Lung (tissue), 12 donors: ENCODE results near the gene NLGN3. TPM values are rescaled to one million over a fixed set of nuclear protein-coding genes. Genes with fewer than 3 reads are reported as not detected.
A peak's percentile ranks its signal among the peaks of the same experiment; 100 is the strongest.

Source experiments
- ATAC-seq: fragments of 200-7000 bp; cut with Tn5 transposase; one replicate; pipeline ENCODE4 v1.9.1; 2020; ENCODE audit warnings: moderate number of reproducible peaks; ENCODE audit not compliant: insufficient read depth, low FRiP score
- DNase-seq, 3 donors: peaks; one replicate each; pipeline ENCODE4 v3.0.0-alpha.2; 2013 to 2017
- H3K27ac ChIP-seq, 2 donors: one replicate each; pipeline ENCODE4 v1.5.1; 2013; ENCODE audit warnings: mild to moderate bottlenecking in 2 of 2, moderate library complexity in 2 of 2, control low read depth in 1 of 2, inconsistent platforms in 1 of 2, low read depth in 1 of 2, low read length in 1 of 2
- H3K27me3 ChIP-seq, 3 donors: one replicate each; pipeline ENCODE4 v1.5.1; 2013; ENCODE audit warnings: low read length in 2 of 3; ENCODE audit not compliant: control insufficient read depth in 3 of 3, insufficient read depth in 3 of 3
- H3K36me3 ChIP-seq, 4 donors: one replicate each; pipeline ENCODE4 v1.5.1; 2013; ENCODE audit warnings: low read length in 4 of 4, mild to moderate bottlenecking in 1 of 4, moderate library complexity in 1 of 4; ENCODE audit not compliant: control insufficient read depth in 4 of 4, insufficient read depth in 4 of 4
- H3K4me1 ChIP-seq, 5 donors: one replicate each; pipeline ENCODE4 v1.5.1; 2013; ENCODE audit warnings: low read length in 5 of 5, mild to moderate bottlenecking in 2 of 5, moderate library complexity in 1 of 5; ENCODE audit not compliant: control insufficient read depth in 5 of 5, insufficient read depth in 5 of 5
- H3K4me3 ChIP-seq: one replicate; pipeline ENCODE4 v1.5.1; 2013; ENCODE audit warnings: mild to moderate bottlenecking, control low read depth, moderate library complexity
- H3K9ac ChIP-seq, 2 donors: one replicate each; pipeline ENCODE4 v1.5.1; 2013; ENCODE audit warnings: low read length in 2 of 2, control low read depth in 1 of 2; ENCODE audit not compliant: insufficient read depth in 1 of 2
- H3K9me3 ChIP-seq, 4 donors: one replicate each; pipeline ENCODE4 v1.5.1; 2013; ENCODE audit warnings: low read length in 3 of 4, mild to moderate bottlenecking in 1 of 4, moderate library complexity in 1 of 4; ENCODE audit not compliant: control insufficient read depth in 4 of 4, insufficient read depth in 3 of 4
- CTCF ChIP-seq: IDR thresholded peaks from 2 replicates; pipeline ENCODE4 v1.5.1; 2012; ENCODE audit warnings: mild to moderate bottlenecking; ENCODE audit errors: control extremely low read depth, extremely low read depth
- WGBS, 2 donors: extraction: QIAGEN DNeasy Blood & Tissue Kit; methylation state at CpG; one replicate each; pipeline ENCODE4 v1.1.7; 2013; 5-methylcytosine and 5-hydroxymethylcytosine counted together
- polyA plus RNA-seq, 2 donors: library from polyadenylated mRNA; stranded (reverse); fragments of 200-250 nt; gene quantifications; one replicate each; pipeline ENCODE4 v1.2.1, GENCODE V29; 2013
- total RNA-seq, 2 donors: library from RNA; depleted of rRNA in 1 of 2; stranded (reverse); fragments of >200 nt in 1 of 2; gene quantifications; one replicate each; pipeline ENCODE4 v1.2.1, GENCODE V29; 2014 to 2021
- donor health status: control.
- donor health status: control.
- donor health status: Bipolar disorder and iron deficiency.
- donor health status: healthy.
- donor health status: DM: yes; HTN: yes; CAD: no.

The NLGN3 gene
- total and polyA plus RNA-seq, 4 donors, result 0.20 to 1.5 (median 0.78) TPM

DNA sequence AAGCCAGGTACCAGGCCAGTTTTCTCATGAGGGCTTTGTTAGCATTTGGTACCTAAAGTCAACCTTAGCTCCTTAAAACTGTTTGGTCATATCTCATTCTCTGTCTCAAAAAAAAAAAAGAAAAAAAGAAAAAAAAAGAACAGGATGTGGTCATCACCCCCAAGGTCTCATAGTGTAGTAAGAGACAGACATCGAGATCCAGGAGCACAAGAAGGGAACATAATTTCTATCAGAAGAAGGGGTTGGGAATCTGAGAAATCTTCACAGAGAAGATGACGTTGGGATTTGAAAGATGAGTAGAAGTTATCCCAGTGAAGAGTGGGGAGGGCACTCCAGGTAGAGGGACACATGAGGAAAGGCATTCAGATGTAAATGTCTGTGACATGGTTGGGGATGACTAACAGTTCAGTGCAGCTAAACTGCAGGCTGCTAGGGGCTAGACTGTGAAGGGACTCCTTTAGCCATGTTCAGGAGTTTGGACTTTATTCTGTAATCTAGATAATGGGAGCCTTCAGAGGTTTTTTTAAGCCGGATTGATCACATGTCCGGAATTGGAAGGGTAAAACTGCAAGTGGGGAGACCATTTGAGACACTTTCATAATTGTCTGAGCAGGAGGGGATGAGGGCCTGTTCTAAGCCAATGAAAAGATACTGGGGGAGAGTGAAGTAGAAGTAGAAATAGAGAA, 51.5 kb downstream of the NLGN3 start:
- no peak overlapping the region for H3K4me3 ChIP-seq
- H3K4me1 ChIP-seq, result no peaks in the 10 kb centered on the region
- no peak overlapping the region for H3K27ac ChIP-seq
- 56 to 67% methylated on average over 4 of the region's 4 CpGs for WGBS, 2 donors
- ATAC-seq (no peak), DNase-seq (no peak)
- no peak overlapping the region for H3K9ac ChIP-seq
- H3K27me3 ChIP-seq, result no peaks in the 10 kb centered on the region
- no peak for TF ChIP-seq CTCF
- no peaks in the 10 kb centered on the region for H3K36me3 ChIP-seq
- H3K9me3 ChIP-seq, result peaks cover 0 to 2% (median under 1%) of the 10 kb centered on the region in 4 donors

GRCh38 chrX:71198066-71198465, 53.4 kb downstream of the NLGN3 start:
- Histone ChIP-seq H3K4me3 (no peak overlapping the region), H3K27me3 (no peaks in the 10 kb centered on the region), H3K9me3 (peaks cover 0 to 2% (median 0%) of the 10 kb centered on the region in 4 donors), H3K36me3 (no peaks in the 10 kb centered on the region), H3K27ac (peak overlapping the region in 1 of 2 donors; percentile 22), H3K4me1 (no peaks in the 10 kb centered on the region), H3K9ac (no peak overlapping the region)
- 32 to 51% methylated on average over 3 of the region's 3 CpGs for WGBS, 2 donors
- no peak for TF ChIP-seq CTCF
- ATAC-seq (no peak), DNase-seq (no peak)

DNA sequence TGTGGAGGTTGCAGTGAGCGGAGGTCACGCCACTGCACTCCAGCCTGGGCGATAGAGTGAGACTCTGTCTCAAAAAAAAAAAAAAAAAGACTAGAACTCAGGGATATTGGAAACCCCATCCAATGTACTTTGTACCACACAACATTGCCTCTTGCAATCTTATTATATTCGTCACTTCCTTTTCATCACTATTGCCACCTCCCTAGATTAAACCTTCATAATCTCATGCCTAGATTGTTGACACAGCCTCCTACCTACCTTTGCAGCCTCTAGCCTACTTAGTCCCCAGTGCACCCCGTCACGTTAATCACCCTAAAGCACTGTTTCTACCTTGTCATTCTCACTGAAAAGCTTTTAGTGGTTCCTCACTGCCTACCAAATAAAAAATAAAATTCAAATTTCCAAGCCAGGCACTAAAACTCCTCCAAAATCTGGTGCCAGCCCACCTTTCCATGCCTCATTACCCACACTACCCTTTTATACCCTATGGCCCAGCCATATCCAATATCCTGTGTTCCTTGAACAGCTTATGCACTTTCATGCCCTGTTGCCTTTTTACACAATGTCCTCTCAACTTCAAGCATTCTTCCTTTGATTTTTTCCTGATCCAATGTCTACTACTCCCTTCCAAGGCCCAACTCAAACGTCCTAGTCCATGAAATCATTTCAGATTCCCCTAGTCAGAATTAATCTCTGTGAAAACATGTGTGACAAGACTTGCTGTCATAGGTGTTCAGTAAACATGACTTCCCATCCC, 54.8 kb downstream of the NLGN3 start:
- DNase-seq (no peak), ATAC-seq (no peak)
- Histone ChIP-seq H3K9me3 (no peaks in the 10 kb centered on the region), H3K27me3 (no peaks in the 10 kb centered on the region), H3K36me3 (no peaks in the 10 kb centered on the region), H3K9ac (no peak overlapping the region), H3K27ac (no peak overlapping the region), H3K4me3 (no peak overlapping the region), H3K4me1 (no peaks in the 10 kb centered on the region)
- TF ChIP-seq CTCF, result no peak
- 80 to 89% methylated on average over 4 to 7 of the region's 7 CpGs for WGBS, 2 donors
